ENCODE measurements around the gene CACNB1. TPM values are rescaled to one million over a fixed set of nuclear protein-coding genes. Genes with fewer than 3 reads are reported as not detected.

CACNB1 gene
- total RNA-seq = 8.0 and 8.1 TPM in 2 replicates

DNA sequence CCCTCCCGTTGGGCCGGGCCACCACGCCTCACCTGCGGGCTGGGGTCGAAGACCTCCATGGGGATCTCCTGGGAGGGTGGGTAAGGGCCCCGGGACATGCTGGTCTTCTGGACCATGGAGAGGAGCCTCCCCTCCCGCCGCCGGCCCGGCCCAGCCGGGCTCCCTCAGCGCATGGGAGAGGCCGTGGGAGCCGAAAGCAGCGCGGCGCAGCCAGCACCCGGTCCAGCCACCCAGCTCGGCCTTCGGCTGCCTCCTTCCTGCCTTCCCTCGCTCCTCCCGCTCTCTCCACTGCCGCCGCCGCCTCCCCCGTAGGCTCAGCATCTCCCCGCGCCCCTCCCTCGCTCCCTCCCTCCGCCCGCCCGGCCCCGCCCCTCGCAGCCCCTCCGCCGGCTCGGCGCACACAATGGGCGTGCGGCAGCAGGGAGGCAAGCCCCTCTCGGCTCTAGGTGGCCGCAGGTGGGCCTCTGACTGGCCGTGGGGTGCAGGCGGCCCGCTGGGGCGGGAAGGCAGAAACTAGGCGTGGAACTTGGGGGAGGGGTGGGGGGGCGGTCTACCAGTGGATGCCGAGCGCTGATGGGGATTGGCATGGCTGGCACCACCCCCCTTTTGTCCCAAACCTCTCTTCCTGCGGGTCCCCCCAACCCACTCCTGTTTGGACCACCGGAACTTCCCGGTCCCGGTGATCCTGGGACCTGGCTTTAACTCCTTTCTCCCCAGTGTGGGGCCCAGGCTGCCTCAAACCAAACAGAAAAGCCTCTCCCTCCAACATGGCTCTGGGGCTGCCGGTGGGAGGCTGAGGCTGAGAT, at the start of gene CACNB1:
TSS of gene CACNB1 (minus strand) at position 290 of the 806 bp plus-strand sequence. CDS start at position 116, 174 bp downstream.

DNA sequence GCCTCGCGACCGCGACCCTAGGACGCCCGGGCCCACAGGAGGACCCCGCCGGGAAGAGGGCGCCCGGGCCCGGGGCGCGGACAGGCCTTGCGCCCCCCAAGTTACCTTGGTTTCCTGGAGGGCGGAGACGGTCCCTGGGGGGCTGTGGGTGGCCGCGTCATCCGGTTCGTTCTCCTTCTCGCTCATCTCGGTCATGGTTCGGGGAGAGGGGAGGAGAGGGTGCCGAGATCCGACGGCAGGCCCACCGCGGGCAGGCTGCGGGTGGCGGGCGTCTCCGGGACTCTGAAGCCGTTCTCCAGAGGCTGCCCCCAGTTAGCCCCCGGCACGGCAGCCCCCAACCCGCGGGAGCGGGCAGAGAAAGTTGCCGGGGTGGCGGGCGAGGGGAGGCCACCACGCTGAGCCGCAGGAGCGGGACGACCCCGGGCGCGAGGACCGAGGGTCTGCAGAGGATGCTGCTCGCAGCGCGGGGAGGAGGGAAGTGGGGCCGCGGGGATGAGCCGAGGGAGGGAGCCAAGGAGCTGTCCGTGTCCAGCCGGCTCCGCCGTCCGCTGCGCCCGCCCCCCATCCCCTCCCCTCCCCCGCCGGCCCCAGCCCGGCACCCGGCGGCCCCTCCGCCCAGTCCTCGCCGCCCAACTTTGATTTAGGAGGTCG, 28.0 kb upstream of the CACNB1 start, which contains the start of gene STAC2:
TSS of gene STAC2 (minus strand) at position 638 of the 651 bp plus-strand sequence. CDS start at position 195, 443 bp downstream.

DNA sequence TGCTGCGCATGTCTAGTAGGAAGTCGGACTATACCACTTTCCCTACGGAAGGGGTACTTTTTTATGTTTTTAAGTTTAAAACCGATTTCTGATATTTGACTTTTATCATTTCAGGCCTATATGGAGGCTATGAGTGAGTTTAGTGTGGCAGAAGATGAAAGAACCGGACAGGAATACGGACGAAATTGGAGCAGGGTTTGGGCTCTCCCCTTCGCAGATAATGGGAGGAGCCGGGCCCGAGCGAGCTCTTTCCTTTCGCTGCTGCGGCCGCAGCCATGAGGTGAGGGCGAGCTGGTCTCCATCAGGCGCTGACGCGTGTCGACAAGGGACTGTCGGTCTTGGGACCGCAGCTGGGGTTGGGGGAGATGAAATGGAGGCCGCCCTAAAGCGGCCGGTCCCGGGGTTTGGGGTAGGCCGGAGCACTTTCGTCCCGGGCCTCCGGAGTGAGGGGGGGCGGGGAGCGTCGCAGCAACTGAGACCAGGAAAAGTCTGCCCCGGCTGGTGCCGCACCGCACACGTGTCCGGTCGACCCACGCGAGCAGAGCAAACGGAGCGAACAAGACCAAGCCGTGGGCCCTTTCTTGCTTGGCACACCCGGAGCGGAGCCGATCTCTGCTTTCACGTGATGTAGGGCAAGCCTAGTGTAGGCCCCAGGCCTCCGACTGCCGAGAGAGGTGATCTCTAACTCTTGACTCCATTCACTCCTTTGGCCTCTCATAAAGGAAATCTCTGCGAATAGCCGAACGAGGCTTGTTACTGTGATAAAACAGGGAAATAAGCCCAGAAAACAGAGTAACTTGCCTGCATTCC, 2.8 kb upstream of the CACNB1 start, which contains the start of gene RPL19:
TSS of gene RPL19 (plus strand) at position 214 of the 810 bp plus-strand sequence. CDS start at position 276, 62 bp downstream.

DNA sequence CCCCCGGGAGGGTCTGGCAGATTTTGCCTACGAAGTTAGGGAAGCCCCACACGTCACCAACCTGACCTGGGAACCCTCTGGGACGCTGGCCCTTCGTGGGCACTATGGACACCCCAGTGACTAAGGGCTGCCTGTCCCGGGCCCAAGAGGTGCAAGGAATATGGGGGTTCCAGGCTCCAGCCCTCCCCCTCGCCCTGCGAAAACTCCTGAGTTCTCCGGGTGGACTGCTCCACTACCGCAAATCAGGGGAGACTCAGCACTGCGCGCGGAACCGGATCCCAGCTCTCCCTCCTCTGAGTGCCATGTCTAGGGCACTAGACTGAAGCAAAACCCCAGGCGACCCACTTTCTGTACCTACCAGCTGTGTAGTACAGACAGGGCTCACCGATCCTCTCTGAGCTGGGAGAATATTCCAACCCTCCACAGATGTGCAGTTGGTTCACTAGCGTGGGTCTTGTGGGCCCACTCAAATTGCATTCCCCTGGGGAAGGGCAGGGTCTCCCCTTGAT, 31.6 kb downstream of the CACNB1 start, which contains the start of gene ARL5C:
TSS of gene ARL5C (minus strand) at position 321 of the 509 bp plus-strand sequence. CDS start 401 bp downstream, outside the sequence.

DNA sequence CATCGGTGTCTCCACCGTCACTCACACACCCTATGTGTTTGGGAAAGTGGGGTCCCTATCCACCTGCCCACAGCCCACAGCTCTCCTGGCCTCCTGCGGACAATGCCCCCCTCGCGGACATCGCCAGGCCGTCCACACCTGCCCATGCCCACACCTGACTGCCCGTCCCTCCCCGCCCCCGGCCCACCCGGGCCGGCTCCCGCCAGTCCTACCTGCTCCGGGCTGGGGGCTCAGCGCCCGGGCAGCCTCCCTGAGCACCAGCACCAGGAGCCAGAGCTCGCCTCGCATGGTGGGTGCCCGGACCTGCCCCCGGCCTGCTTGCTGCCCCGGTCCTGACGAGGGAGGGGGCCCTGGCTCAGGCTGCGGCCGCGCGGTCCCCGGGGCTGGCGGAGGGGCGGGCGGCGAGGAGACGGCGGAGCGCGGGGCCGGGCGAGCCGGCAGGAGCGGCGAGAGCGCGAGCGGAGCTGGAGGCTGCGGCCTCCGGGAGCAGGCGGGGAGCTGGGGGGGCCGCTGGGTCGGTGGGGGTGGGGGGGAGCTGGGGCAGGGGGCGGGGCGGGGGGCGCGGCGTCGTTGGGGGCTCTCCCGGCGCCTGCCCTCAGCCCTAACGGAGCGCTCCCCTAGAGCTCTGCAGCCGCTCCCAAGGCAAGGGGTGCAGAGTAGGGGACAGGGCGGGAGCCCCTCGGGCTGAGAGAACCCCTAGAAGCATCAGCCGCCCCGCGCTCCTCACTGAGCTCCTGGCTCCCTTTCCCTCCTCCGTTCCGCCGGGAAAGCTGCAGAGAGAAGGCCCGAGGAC, 46.1 kb downstream of the CACNB1 start, which contains the start of gene PLXDC1:
TSS of gene PLXDC1 (minus strand) at position 488 of the 793 bp plus-strand sequence. CDS start at position 288, 200 bp downstream.

Other genes with a start within 250 kb of the CACNB1 start
- gene FBXO47, start 230.3 kb downstream of the CACNB1 start, total RNA-seq = not detected in 2 replicates
- 0.50 and 3.5 TPM in 2 replicates for gene PLXDC1, start 46.0 kb downstream of the CACNB1 start, total RNA-seq
- gene ARL5C, start 31.5 kb downstream of the CACNB1 start, total RNA-seq = not detected in 2 replicates
- gene RPL19, start 2.6 kb upstream of the CACNB1 start, total RNA-seq = 1,077 and 1,207 TPM in 2 replicates
- gene STAC2, start 28.3 kb upstream of the CACNB1 start, total RNA-seq = 0.13 and 2.1 TPM in 2 replicates
- gene FBXL20, start 204.0 kb upstream of the CACNB1 start, total RNA-seq = 15.2 and 17.1 TPM in 2 replicates